CD4-positive, alpha-beta T cell treated with Interleukin-2 at 100 ng/mL for 4 hours (primary cell): ENCODE measurements around the gene GFAP.
A peak's percentile ranks its signal among the peaks of the same experiment; 100 is the strongest.

Source experiments
- DNase-seq: peaks from one replicate; pipeline ENCODE4 v3.0.0-alpha.2; 2020; ENCODE audit warnings: low spot score

Gene GFAP

GRCh38 chr17:44931376-44931775, 16.1 kb upstream of the GFAP start:
- DNase-seq, result no peak

GRCh38 chr17:44930667-44931066, 15.4 kb upstream of the GFAP start:
- no peak for DNase-seq

- DNase-seq, result no peak
These were observed 13.8 kb upstream of the GFAP start for GRCh38 chr17:44928950-44929720.

DNA sequence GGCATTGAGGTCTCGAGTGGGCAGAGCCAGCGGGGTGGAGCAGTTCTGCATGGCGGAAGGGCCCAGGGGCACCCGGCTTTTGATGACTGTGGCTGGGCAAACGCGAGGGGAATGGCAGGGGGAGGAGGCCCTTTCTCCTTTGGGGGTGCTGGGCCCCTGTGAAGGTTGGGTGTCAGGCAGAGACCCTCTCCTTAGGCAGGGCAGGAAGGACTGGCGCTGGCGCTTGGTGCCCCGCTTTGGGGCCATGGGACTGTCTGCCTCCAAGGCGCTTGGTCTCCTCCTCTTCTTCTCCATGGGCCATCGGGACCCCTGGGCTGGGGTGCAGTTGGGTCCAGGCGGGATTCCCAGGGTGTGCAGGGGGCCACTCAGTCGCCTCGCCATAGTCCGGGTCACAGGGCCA, 12.8 kb upstream of the GFAP start:
- no peak for DNase-seq

GRCh38 chr17:44927696-44928095, 12.4 kb upstream of the GFAP start:
- no peak for DNase-seq

- no peak for DNase-seq
These were observed 11.7 kb upstream of the GFAP start for GRCh38 chr17:44926821-44927525.

DNA sequence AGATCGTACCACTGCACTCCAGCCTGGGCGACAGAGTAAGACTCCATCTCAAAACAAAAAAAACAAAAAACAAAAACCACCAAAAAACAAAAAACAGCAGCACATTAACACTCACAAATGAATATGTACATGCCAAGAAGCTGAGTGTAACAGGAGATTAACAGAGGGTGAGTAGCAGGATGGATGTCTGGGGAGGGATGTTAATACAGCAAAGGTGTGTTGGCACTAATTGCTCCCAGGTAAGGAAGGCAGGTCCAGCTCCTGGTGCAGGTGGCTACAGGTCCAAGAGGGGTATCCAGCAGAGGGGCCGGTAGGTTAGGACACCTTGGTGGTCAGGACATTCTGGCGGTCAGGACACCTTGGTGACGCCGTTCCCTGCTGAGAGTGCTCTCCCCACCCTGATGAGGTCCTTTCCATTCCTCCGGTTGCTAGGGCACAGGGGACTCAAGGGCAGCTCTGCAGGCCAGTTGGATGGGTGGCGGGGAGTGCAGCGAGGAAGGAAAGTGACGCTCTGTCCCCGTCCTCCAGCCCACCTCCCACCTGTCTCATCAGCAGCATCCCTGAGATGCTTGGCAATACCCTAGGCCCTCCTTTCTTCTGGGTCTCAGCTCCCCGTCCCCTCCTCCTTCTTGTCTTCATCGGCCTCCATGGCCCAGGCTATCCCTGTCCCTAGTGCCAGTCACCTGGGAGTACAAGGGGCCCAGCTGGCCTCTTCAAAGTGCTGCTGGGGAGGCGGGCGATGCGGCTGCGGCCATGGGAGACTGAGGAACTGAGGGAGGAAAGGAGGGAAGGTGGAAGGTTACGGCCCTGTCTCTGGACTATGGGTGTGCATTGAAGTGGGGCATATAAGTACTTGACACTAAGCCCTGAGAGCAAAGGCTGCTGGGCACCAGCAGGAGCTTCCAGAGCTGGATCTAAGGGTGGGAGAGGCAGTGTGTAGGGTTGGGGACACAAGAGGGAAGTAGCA, 10.7 kb upstream of the GFAP start:
- DNase-seq, result no peak

DNA sequence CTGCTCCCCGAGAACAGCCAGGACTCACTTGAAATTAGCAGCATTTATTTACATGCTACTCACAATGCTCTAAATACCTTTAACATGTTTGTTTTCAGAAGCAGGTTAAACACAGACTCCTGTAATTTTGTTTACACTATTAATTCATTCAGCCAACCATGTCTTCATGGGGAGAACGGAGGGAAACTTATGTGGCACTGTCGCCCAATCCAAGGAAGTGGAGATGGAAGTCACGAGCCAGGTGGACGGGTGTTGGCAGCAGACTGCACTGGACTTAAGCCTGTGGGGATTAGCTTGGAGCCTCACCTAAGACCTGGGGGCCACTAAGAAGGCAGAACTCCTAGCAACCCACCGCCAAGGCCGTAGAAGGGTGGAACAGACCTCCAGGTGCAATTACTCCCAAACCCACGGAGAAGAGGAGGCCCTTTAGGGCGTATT, 8.8 kb upstream of the GFAP start:
- DNase-seq, result no peak

GRCh38 chr17:44922746-44923470, 7.6 kb upstream of the GFAP start:
- DNase-seq, result no peak

DNA sequence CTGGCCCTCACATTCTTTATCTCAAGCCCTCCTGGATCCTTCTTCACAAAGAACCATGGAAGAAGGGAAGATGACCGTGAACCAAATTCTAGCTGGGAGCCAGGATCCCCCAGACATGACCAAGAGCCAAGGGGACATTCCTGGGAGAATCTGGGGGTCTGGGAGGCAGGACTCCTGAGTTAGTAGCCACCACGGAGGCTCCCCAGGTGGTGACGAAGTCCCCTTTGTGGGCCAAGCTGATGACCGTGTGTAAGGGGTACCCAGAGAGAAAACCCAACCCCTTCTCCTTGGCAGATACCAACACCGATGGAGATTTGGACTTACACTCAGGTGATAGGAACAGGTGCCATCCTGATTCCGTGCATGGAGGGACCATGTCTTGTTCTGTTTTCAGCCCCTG, 6.8 kb upstream of the GFAP start:
- DNase-seq, result no peak

DNA sequence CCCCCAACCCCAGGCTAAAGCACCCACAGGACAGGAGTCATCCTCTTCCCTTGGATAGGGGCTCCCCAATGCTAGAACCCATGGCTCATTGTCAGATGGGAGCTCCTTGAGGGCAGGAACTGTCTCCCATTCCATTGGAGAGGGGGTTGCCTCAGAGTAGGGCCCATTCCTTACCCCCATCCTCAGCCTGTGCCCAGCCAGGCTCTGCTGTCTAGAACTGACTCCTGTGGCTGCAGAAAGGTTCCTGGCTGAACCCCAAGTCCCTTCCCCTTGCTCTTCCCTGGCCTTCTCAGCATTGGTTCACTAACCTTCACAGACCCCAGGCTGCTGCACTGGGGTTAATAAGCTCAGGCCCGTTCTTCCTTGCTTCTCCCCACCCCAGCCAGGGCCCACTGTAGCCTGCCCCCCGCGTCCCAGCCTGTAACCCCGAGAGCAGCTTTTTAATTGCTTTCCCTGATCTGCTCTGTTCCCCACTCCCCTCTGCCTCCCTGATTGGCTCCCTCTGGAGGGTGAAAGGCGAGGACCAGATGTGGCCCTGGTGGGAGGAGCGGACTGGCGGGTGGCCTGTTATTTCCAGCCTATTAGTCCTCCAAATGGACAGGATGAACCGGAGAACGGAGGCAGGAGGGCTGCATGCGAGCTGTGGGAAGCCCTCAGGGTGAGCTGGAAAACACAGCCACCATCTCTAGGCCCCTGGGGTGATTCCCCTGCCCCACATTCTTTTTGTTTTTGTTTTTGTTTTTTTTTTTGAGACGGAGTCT, 6.0 kb upstream of the GFAP start:
- no peak for DNase-seq

- no peak for DNase-seq
These were observed 5.3 kb upstream of the GFAP start for GRCh38 chr17:44920565-44920940.

DNA sequence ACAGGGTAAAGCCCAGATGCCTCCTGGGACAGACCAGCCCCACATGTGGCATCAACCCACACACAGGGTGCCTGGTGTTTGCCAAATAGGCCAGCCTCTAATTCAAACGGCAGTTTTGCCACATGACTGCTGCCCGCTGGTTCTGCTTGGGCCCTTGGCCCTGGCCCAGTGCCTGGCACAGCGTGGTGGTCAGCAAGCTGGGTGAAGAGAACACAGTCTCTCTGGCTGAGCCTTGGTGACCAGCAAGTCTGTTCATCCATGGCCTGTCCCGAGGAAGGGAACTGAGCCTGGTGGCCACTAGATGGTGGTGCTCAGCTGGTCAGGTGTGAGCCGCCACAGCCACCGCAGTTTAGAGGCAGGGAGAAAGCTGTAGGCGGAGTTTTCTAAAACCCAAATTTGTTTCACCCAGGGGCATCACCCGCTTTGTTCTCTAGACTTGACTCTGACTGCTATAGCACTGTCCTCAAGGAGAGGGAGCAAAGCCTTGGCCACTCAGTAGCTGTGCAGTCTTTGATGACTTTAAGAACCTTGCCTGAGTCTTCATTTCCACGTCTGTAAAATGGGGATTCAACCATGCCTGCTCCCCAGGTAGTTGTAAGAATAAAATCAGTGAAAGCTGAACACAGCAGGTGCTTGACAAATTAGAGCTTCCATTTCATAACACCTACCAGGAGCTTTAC, 4.7 kb upstream of the GFAP start:
- peak; percentile 62 for DNase-seq

- DNase-seq, result no peak
These were observed 4.1 kb upstream of the GFAP start for GRCh38 chr17:44919411-44919810.

GRCh38 chr17:44918006-44918405, 2.7 kb upstream of the GFAP start:
- DNase-seq, result no peak

GRCh38 chr17:44917456-44917855, 2.2 kb upstream of the GFAP start:
- DNase-seq, result no peak

GRCh38 chr17:44916781-44917241, 1.5 kb upstream of the GFAP start:
- DNase-seq, result no peak

DNA sequence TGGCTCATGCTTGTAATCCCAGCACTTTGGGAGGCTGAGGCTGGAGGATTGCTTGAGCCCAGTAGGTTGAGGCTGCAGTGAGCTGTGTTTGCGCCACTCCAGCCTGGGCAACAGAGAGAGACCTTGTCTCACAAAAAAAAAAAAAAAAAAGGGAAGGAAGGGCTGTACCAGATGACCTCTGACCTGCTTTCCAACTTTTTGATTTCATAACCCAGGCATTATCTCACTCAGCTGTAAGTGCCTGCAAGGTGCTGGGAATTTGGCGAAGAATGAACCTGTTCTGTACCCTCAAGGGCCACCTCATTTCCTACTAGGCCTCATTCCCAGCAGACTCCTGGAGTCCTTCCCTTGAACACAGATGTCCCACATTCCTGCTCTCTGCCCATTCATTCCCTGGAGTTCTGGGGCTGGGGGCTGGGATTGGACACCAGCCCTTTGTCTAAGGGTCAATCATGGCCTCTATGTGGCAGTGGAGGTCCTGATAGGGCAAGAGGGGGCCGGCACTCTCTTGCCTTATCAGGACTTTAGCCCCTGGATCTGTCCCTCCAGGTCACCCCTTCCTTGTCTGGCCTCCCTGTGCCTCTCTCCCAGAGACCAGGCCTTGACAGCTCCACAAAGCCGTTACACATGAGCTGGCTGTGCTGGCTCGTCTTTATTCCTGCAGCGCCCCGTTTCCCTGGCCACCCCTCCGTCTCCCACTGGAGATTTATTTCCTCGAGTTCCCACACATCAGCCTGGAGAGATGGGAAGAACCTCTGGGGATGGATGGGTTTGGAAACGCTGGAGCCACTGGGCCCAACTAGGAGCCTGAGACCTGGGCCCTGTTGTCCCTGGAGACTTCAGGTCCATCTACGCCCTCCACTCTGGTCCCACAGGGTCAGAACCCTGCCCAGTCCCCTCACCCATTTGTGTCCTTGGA, 821 bp upstream of the GFAP start:
- DNase-seq, result no peak

GRCh38 chr17:44914698-44915271, 515 bp downstream of the GFAP start:
- no peak for DNase-seq
